Activated CD4-positive, alpha-beta T cell treated with anti-CD3 and anti-CD28 coated beads, Interleukin-2, amount 50 U/mL, for 1 hour (primary cell): ENCODE data around the gene ADD2.
"Not testable (repeated sequence)": the region's sequence is repeated elsewhere in the genome, so short reads cannot be mapped to it uniquely, and the experiment has no call there.

ENCODE experiments used
- DNase-seq: peaks from one replicate; pipeline ENCODE4 v3.0.0-alpha.2; 2020

The ADD2 gene

GRCh38 chr2:70748002-70748784 is 19.8 kb downstream of the ADD2 start:
- DNase-seq: no peak

DNA sequence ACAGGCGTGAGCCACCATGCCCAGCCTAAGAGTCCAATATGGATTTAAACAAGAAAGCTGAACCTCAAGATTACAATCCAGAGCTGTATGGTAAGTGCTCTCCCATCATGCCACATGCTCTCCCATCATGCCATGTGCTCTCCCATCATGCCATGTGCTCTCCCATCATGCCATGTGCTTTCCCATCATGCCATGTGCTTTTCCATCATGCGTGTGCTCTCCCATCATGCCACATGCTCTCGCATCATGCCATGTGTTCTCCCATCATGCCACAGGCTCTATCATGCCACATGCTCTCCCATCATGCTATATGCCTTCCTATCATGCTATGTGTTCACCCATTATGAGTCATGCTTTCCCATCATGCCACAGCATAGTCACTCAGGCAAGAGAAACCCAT is 20.7 kb downstream of the ADD2 start:
- no peak for DNase-seq

- no peak for DNase-seq
These were observed 21.7 kb downstream of the ADD2 start for GRCh38 chr2:70746094-70746974.

DNA sequence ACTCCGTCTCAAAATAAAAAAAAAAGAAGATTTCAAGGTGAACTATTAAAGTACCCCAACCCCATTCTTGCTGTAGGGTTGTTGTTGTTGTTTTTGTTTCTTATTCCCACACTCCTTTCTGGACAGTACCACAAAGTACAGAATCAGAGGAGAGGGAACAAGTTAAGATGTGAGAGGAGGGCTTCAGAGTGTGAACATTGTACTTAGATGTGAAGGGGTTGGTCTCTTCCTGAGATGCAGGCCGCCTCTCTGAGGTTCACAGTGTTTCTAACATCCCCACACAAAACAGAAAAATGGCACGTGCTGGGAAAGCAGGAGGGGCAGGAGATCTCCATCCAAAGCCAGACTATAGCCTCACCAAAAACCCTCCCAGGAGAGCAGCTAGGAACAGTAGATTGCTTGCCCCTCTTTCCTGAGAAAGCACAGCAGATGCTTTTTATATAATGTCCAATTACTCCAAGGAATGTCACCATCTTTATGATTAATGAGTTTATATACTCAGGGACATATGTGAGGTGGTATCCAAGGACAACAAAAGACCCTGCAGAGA is 22.6 kb downstream of the ADD2 start:
- DNase-seq: no peak

- no peak for DNase-seq
These were observed 23.6 kb downstream of the ADD2 start for GRCh38 chr2:70744397-70744796.

- no peak for DNase-seq
These were observed 24.3 kb downstream of the ADD2 start for GRCh38 chr2:70743677-70744076.

- DNase-seq: no peak
These were observed 24.9 kb downstream of the ADD2 start for GRCh38 chr2:70743068-70743467.

GRCh38 chr2:70739492-70739891 is 28.5 kb downstream of the ADD2 start:
- not testable (repeated sequence) for DNase-seq

GRCh38 chr2:70738159-70738558 is 29.8 kb downstream of the ADD2 start:
- DNase-seq: no peak

DNA sequence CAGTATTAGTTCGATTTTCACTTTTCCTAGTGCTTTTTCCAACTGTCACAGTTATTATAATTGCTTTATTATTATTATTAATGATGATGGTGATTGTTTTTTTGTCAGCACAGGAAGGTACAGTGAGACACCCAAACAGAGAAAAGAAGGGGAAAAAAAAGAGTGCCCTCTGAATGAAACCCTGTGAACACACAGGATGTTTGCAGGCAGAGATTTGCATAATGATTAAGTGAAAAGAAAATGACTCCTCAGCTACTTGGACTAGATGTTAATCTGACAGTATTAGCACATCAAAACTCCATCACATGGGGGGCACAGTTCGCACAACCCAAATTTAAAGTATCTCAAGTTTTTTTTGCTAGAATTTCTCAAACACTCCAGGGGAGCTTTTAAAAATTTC is 32.9 kb downstream of the ADD2 start:
- no peak for DNase-seq

DNA sequence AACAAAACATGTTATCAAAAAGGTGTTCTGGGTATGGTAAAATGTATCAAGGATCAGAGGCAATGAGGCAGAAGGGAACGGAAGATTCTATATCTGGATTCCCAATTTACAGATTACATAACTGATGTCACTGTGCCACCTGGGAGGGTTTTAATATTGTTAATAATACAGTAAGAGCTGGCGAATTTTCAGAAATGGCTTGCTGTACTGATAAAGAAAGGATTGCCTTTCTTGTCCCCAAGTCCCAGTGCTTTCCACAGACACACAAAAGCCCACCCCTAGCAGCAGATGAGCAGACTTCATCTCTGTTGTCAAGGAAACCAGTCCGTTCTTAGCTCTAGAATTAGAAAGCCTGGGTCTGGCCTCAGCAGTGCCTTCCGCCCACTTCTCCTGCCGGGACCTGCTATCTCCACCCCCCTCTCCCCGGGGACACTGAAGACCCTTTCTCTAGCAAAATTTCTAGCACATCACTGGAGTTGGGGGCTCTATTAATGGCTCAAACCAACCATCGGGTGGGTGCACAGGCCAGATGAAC is 34.3 kb downstream of the ADD2 start:
- DNase-seq: no peak

DNA sequence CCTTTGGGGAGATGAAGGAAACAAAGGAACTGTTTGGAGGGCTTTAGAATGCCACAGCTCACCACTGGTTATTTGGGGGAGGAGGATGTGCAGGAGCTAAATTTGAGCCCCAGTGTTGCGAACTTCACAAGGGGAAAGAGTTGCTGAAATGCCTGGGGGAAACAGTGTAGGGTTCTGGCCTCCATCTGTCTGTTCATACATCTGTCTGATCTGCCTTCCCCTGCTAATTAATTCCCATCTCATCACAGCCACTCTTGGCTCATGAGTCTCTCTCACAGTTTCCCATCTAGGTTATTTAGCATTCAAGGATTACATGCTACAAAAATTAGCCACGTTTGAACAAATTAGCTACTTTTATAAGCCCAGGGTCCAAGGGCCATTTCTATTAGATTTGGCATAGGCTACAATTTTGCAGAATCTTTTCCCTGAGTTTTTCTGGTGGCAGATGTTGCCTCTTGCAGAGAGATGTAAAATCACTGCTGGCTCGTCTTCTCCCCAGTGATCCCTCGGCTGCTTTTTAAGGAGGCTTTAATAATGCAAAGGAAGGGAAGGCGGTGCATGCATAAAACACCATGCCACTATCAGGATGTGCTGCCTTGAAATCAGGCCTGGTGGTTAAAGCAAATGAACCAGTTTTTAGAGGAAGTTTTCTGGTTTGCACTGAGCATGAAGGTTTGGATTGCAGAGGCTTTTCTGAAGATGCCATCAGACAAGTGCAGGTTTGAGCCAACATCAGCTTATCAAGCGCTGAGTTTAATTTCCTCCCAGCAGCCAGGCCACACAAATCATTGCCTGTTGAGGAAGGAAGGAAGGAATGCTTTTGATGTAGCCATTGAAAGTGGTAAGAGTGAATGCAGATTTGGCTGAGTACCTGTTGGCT is 35.0 kb downstream of the ADD2 start:
- no peak for DNase-seq

- no peak for DNase-seq
These were observed 37.3 kb downstream of the ADD2 start for GRCh38 chr2:70730730-70731129.

DNA sequence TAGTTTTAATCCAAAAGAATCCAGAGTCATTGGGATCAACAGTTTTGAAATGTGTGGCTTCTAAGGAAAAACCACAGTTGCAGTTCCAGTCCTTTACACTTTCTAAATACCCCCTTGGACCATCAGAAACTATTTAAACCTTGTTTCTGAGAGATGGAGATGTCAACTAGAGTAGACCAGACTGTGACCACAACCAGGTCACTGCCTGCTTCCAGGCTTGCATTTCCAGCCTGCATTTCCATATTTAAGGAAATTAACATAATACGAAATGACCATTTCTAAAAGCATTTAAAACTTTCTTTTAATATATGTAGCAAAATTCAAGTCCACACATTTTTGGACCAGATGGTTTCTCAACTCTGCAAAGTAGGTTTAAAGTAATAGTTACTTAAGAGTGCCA is 38.4 kb downstream of the ADD2 start:
- no peak for DNase-seq

DNA sequence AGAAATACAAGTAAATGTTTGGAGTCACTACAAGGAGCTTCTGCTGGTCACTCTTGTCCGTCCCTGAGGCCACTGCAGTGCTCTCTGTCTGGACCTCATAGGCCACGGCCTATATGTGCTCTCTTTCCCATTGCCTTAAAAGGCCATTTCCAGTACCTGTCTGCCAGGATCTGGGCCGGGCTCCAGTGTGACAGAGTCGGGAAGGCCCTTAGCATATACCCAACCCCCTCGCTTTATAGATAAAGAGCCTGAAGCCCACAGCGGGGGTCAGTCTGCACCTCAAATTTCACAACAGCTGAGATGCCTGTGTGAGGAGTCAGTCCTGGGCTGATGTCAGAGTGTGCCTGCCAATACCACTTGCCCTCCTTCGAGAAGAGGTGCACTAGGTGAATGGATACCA is 39.9 kb downstream of the ADD2 start:
- DNase-seq: no peak

- DNase-seq: no peak
These were observed 40.9 kb downstream of the ADD2 start for GRCh38 chr2:70726947-70727725.

DNA sequence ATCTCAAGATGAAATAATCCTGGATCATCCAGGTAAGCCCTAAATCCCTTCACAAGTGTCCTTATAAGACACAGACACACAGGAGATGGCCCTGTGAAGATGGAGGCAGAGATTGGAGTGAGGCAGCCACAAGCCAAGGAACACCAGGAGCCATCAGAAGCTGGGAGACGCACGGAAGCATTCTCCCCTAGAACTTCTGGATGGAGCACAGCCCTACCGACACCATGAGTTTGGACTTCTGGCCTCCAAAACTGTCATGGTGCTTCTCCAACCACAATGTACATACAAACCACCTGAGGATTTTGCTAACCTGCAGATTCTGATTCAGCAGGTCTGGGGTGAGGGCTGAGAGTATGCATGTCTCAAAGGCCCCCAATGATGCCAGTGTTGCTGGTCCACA is 42.5 kb downstream of the ADD2 start:
- no peak for DNase-seq

- no peak for DNase-seq
These were observed 43.6 kb downstream of the ADD2 start for GRCh38 chr2:70724366-70724765.

DNA sequence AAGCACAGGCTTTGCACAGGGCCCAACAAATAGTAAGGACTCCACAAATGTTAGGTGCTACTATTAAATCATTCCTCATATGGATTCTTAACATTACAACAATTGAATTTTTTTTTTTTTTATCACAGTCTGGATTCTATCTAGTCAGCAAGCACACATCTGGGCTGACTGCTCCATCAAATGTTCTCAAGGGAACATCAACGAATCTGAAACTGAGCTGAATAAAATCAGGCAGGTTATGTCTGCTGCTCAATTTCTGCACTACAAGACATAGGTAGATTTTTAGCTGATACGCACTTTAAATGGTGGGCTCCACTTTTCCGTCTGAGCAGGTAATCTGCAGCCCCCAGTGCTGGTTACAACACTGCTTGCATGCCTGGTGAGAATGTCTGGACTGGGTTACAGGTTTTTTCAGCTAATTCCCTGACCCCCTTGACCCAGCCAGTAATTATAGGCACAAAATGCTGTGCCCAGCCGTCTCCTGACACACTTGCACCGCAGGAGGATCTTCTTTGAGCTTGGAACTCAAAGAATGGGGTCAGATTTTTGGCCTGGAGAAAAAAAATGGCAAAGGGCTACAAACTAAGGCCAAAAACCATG is 44.6 kb downstream of the ADD2 start:
- no peak for DNase-seq

DNA sequence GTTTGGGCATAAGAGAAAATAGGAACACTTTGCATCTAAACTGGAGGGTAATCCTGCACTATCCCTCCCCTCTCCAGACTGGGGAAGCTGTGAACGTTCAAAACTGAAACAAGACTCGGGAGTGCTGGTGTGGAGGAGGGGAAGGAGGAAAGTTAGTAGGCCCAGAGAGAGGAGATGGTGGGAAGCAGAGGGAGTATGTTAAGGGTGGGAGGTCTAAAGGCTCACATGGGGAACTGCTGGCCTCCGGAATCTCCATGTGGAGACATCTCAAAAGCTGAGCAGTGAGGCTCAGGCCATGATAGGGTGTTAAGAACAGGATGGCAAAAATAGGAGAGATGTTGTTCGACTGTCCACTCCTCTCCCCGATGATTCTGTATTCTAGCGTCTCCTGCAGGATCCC is 47.9 kb downstream of the ADD2 start:
- DNase-seq: no peak

- DNase-seq: no peak
These were observed 48.8 kb downstream of the ADD2 start for GRCh38 chr2:70719231-70719630.
